Heart right ventricle (tissue), 16 donors: ENCODE results near the gene CPSF7. TPM values are rescaled to one million over a fixed set of nuclear protein-coding genes. Genes with fewer than 3 reads are reported as not detected.
A peak's percentile ranks its signal among the peaks of the same experiment; 100 is the strongest.

Experiments used
- ATAC-seq, 8 donors: fragments of 200-7000 bp; cut with Tn5 transposase; one replicate each; pipeline ENCODE4 v1.9.1; 2020; ENCODE audit warnings: mild to moderate bottlenecking in 8 of 8, moderate library complexity in 8 of 8, moderate number of reproducible peaks in 1 of 8
- DNase-seq, 2 donors: peaks; one replicate each; pipeline ENCODE4 v3.0.0-alpha.2; 2020
- H3K27ac ChIP-seq, 10 donors: fragments of 200-600 bp; sonication (generic) in 2 of 10; one replicate each; pipeline versions ENCODE4 v1.5.0 to v1.8.0; 2020 to 2022; ENCODE audit warnings: mild to moderate bottlenecking in 3 of 10
- H3K27me3 ChIP-seq, 7 donors: fragments of 200-600 bp; one replicate each; pipeline ENCODE4 v1.8.0; 2021 to 2022; ENCODE audit warnings: mild to moderate bottlenecking in 2 of 7
- H3K36me3 ChIP-seq, 9 donors: fragments of 200-600 bp; sonication (generic) in 1 of 9; one replicate each; pipeline versions ENCODE4 v1.5.0 to v1.8.0; 2020 to 2022; ENCODE audit warnings: mild to moderate bottlenecking in 2 of 9
- H3K4me1 ChIP-seq, 9 donors: fragments of 200-600 bp; sonication (generic) in 1 of 9; one replicate each; pipeline versions ENCODE4 v1.5.0 to v1.8.0; 2020 to 2022; ENCODE audit warnings: mild to moderate bottlenecking in 4 of 9
- H3K4me3 ChIP-seq, 10 donors: fragments of 200-600 bp; sonication (generic) in 2 of 10; one replicate each; pipeline versions ENCODE4 v1.5.0 to v1.8.0; 2020 to 2022; ENCODE audit warnings: mild to moderate bottlenecking in 7 of 10, moderate library complexity in 2 of 10
- H3K9me3 ChIP-seq, 11 donors: fragments of 200-600 bp in 10 of 11; sonication (generic) in 2 of 11; one replicate each; pipeline versions ENCODE4 v1.5.0 to v1.8.0; 2013 to 2022; ENCODE audit warnings: mild to moderate bottlenecking in 2 of 11, control low read depth in 1 of 11, moderate library complexity in 1 of 11
- CTCF ChIP-seq, 9 donors: fragments of 200-600 bp; sonication (generic) in 2 of 9; IDR thresholded peaks; one replicate each; pipeline versions ENCODE4 v1.5.0 to v1.8.0; 2021 to 2022; ENCODE audit warnings: antibody characterized with exemption in 9 of 9, mild to moderate bottlenecking in 5 of 9, moderate library complexity in 1 of 9
- WGBS, 2 donors: extraction: QIAGEN DNeasy Blood & Tissue Kit; methylation state at CpG; one replicate each; pipeline ENCODE4 v1.1.7; 2013; ENCODE audit warnings: inconsistent platforms in 1 of 2; 5-methylcytosine and 5-hydroxymethylcytosine counted together
- intact Hi-C, 10 donors: fragments of 100-400 bp; cut with DNase I; formaldehyde crosslinking; loops; one replicate each; pipeline versions ENCODE4 v1.11.1 to v1.14.2; 2022
- polyA plus RNA-seq, 2 donors: library from polyadenylated mRNA; stranded (reverse); fragments of 200-250 nt; gene quantifications; one replicate each; pipeline ENCODE4 v1.2.3, GENCODE V29; 2013
- total RNA-seq, 10 donors: library from RNA; stranded (reverse); fragmentation: NEBNext Ultra II Directional in 3 of 10; extraction: Animal tissue kit (Norgen Biotek cat#: 25700) in 3 of 10; gene quantifications; one replicate each; pipeline versions ENCODE4 v1.2.1 to v1.2.4, GENCODE V29; 2021 to 2023
- donor health status: Arrhythmogenic right ventricular cardiomyopathy.
- donor health status: ischemic (EF 13 %, LVEDD 7.1; RV severe dilation, severe dysfunction).
- donor health status: healthy with polysubstance abuse.
- donor health status: DM: no; HTN: yes; CAD: no.
- donor health status: DM: no; HTN: no; CAD: no.
- donor health status: ischemic (EF 25% LVEDD 6.9; RV normal size, moderate dysfunction).
- donor health status: ischemic (EF 25% LVEDD 5.7; RV mildly dilated, moderate dysfunction).
- donor health status: healthy.
- donor health status: DM: yes; HTN: yes; CAD: no.
- donor health status: Ischemic cardiomyopathy.
- donor health status: ischemic (EF 35%, LVEDD 5.7; RV mildly dilated, moderate dysfunction).
- donor health status: nonischemic (EF 11% LVEDD 7.7; RV severe dilation, severe dysfunction).
- donor health status: DM: yes; HTN: yes; CAD: no.
- donor health status: PGD.
- donor health status: ischemic (EF 29% LVEDD 5.4; RV normal size, mild dysfunction).
- donor health status: nonischemic (EF 23%, LVEDD 6.1; RV moderate dilation, normal function).

Gene CPSF7
- total and polyA plus RNA-seq, 12 donors, result 22.3 to 51.8 (median 43.3) TPM

DNA sequence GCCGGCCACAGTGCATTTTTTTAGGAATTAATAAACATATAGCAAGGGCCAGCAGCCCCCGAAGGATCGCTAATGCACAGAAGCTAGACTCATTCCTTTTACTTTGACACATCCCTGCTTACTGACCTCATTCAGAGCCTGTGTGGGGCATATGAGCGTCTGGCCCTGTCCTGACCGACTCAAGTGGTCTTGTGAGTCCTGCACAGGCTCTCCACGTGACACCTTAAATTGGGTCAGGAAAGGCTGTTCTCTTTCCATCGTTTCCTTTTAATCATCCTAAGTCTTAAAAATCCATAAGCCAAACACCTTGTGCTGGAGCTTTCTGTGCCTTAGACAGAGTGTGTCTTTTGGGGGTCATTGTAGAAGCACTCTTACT lies 18.8 kb upstream of the CPSF7 start:
- no peaks in the 10 kb centered on the region for H3K27me3 ChIP-seq
- no peak for TF ChIP-seq CTCF (IDR thresholded peaks at IDR 0.05)
- H3K36me3 ChIP-seq, result peaks cover 0 to 96% (median 4%) of the 10 kb centered on the region in 9 donors
- H3K9me3 ChIP-seq, result no peaks in the 10 kb centered on the region
- H3K4me1 ChIP-seq, result peaks cover 13 to 49% (median 32%) of the 10 kb centered on the region in 9 donors
- intact Hi-C loops, result loop anchor here in 6 of 10 donors (5.0 to 10.0 kb wide), 7 partner anchors 64 to 189 kb away; no protein-coding TSS in a partner anchor
- WGBS, 2 donors, result 32 to 53% methylated on average over 7 of the region's 7 CpGs
- no peak overlapping the region for H3K4me3 ChIP-seq
- ATAC-seq (peak in 1 of 8 donors; percentile 46), DNase-seq (no peak)
- H3K27ac ChIP-seq, result peak overlapping the region; percentile 44 to 84 (median 72)

- Histone ChIP-seq H3K27me3 (no peaks in the 10 kb centered on the region), H3K36me3 (peaks cover 0 to 96% (median 0%) of the 10 kb centered on the region in 9 donors), H3K4me3 (no peak overlapping the region), H3K9me3 (no peaks in the 10 kb centered on the region), H3K4me1 (peaks cover 13 to 46% (median 32%) of the 10 kb centered on the region in 9 donors), H3K27ac (peak overlapping the region; percentile 44 to 84 (median 72))
- ATAC-seq (peak; percentile 31 to 81 (median 76)), DNase-seq (peak in 1 of 2 donors; percentile 32)
- no peak for TF ChIP-seq CTCF (IDR thresholded peaks at IDR 0.05)
- whole genome bisulfite sequencing, 2 donors, result 41 to 50% methylated on average over 12 of the region's 12 CpGs
- intact Hi-C loops, result loop anchor here in 6 of 10 donors (2.0 to 10.0 kb wide), 8 partner anchors 64 to 189 kb away; no protein-coding TSS in a partner anchor
Measured at GRCh38 chr11:61447601-61448551, 18.1 kb upstream of the CPSF7 start.

DNA sequence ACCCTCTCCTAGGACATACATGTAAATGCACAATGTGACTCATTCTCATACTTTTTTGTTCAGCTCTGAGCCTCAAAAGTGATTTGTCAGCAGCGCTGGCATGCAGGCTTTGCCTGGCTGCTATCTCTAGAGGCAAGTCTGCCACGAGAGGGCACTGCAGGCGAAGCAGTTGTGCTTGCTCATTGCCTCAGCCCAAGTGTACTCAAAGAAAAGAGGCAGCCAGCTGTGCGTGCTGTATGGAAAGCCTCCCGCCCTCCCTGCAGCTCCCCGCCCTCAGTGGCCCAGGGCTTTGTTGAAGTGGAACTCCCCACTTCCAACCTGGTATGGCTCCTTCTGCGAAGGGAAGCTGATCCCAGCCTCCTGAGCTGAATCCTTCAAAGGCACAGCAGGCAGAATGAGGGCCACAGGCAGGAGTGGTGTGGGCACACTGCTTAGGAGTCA lies 16.5 kb upstream of the CPSF7 start:
- intact Hi-C loops, result loop anchor here in 6 of 10 donors (1.0 to 10.0 kb wide), 9 partner anchors 66 to 191 kb away; no protein-coding TSS in a partner anchor
- ATAC-seq (peak; percentile 75 to 92 (median 84)), DNase-seq (peak; percentile 89 to 90)
- H3K4me1 ChIP-seq, result peaks cover 13 to 46% (median 32%) of the 10 kb centered on the region in 9 donors
- no peak overlapping the region for H3K4me3 ChIP-seq
- peak overlapping the region in 7 of 10 donors; percentile 14 to 84 (median 76) for H3K27ac ChIP-seq
- H3K36me3 ChIP-seq, result peaks cover 0 to 99% (median 5%) of the 10 kb centered on the region in 9 donors
- peak; percentile 69 to 91 (median 83) for TF ChIP-seq CTCF (IDR thresholded peaks at IDR 0.05)
- H3K27me3 ChIP-seq, result no peaks in the 10 kb centered on the region
- 12 to 25% methylated on average over 7 of the region's 7 CpGs for WGBS, 2 donors
- no peaks in the 10 kb centered on the region for H3K9me3 ChIP-seq

DNA sequence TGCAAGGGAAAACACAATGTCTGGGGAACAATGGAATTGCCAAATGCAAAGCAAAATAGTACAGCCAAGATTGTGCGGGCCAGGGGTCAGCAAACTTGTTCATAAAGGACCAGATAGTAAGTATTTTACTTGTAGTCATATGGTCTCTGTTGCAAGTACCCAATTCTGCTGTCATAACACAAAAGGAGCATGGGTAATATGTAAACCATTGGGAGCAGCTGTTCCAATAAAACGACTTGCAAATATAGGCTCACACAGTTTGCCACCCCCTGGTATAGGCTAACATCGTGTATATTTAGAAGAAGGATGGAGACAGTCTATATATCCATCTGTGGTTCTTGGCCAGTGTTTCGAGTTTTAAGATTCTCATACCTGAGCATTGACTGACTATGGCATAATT lies 15.7 kb upstream of the CPSF7 start:
- Histone ChIP-seq H3K4me3 (no peak overlapping the region), H3K36me3 (peaks cover 0 to 99% (median 5%) of the 10 kb centered on the region in 9 donors), H3K4me1 (peaks cover 13 to 46% (median 32%) of the 10 kb centered on the region in 9 donors), H3K9me3 (no peaks in the 10 kb centered on the region), H3K27me3 (no peaks in the 10 kb centered on the region), H3K27ac (peak overlapping the region in 2 of 10 donors; percentile 78 to 83)
- DNase-seq (no peak), ATAC-seq (no peak)
- TF ChIP-seq CTCF (IDR thresholded peaks at IDR 0.05), result no peak
- WGBS, 2 donors, result 83 to 87% methylated on average over 4 of the region's 4 CpGs
- intact Hi-C loops, result loop anchor here in 7 of 10 donors (2.0 to 10.0 kb wide), 8 partner anchors 67 to 192 kb away; no protein-coding TSS in a partner anchor
